A673 (cell line): ENCODE data around the gene ADAM30.

Experiments used
- CTCF ChIP-seq: fragments of 300-800, 200-600 bp; sonication (generic); conservative IDR thresholded peaks from 2 replicates; pipeline ENCODE4 v1.5.1; 2017; ENCODE audit warnings: low read depth, mild to moderate bottlenecking, antibody characterized with exemption, low read length, moderate library complexity, mixed read lengths
- EZH2 ChIP-seq: fragments of 200-600 bp; sonication (generic); IDR thresholded peaks from 2 replicates; pipeline ENCODE4 v1.6.1; 2017; ENCODE audit warnings: borderline replicate concordance, low read depth, mild to moderate bottlenecking, mixed read lengths, antibody characterized with exemption, low read length; ENCODE audit not compliant: poor library complexity, severe bottlenecking

DNA sequence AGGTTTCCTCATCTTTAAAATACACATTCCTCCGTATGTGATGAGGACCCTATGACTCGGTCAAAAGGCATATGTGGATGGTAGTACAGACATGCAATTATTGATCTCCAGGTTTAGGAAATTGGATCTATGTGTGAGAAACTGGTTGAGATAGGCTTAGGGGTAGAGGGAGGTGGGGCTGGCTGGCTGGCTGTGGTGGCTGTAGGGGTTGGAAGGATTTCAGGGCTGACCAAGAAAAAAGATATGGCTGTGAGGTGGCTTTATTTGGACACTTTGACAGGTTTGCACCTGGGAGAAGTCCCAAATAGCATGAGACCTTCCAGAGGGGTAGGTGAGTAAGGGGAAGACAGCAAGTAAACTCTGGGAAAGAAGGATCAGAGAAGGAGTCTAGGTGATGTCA lies 39.6 kb upstream of the ADAM30 start:
- TF ChIP-seq EZH2 = no peak
- no peak for TF ChIP-seq CTCF
